ENCODE results near the gene EGFL8. TPM values are rescaled to one million over a fixed set of nuclear protein-coding genes. Genes with fewer than 3 reads are reported as not detected.

The EGFL8 gene
- total RNA-seq, 1 donor from 2014 or later = 3.4 TPM

DNA sequence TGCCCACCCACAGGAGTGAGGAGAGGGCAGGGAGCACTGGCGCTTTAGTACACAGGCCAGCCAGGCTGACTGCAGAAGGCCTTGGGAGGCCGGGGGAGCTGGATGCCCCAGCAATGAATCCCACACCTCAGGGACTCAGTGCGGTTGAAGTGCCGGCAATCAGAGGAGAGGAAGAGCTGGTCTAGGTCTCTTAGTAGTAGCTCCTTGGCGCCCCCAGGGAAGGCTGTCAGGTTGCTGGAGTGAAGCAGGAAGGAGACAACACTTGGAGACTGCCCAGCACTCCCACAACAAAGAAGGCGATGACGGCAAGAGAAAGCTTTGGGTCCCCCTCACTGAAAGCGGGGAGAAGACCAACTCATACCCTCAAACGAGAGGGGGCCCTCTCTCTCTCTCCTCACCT, 46.9 kb upstream of the EGFL8 start:
- POLR2A ChIA-PET = interaction anchor here (0.6 to 1.2 kb wide), 3 partner anchors 10 to 583 kb away, joined by 3 read pairs; partner anchors contain the start of gene ATF6B
- H3K9me3 Mint-ChIP-seq = no peaks in the 10 kb centered on the region
- peaks cover 7% of the 10 kb centered on the region for H3K4me1 Mint-ChIP-seq
- H3K27ac Mint-ChIP-seq = no peak overlapping the region
- DNase-seq = no peak
- intact Hi-C loops (cut with micrococcal nuclease) = loop anchor here (10.0 kb wide), 1 partner anchor 297 kb away; no protein-coding TSS in a partner anchor
- ATAC-seq (ENCODE audit: low read depth) = no peak
- CTCF ChIA-PET = interaction anchor here (1.7 to 2.6 kb wide), 3 partner anchors 11 to 750 kb away, joined by 5 to 28 read pairs (median 7); partner anchors contain the start of genes ATF6B and FKBPL
- TF ChIP-seq, protein P1, sequence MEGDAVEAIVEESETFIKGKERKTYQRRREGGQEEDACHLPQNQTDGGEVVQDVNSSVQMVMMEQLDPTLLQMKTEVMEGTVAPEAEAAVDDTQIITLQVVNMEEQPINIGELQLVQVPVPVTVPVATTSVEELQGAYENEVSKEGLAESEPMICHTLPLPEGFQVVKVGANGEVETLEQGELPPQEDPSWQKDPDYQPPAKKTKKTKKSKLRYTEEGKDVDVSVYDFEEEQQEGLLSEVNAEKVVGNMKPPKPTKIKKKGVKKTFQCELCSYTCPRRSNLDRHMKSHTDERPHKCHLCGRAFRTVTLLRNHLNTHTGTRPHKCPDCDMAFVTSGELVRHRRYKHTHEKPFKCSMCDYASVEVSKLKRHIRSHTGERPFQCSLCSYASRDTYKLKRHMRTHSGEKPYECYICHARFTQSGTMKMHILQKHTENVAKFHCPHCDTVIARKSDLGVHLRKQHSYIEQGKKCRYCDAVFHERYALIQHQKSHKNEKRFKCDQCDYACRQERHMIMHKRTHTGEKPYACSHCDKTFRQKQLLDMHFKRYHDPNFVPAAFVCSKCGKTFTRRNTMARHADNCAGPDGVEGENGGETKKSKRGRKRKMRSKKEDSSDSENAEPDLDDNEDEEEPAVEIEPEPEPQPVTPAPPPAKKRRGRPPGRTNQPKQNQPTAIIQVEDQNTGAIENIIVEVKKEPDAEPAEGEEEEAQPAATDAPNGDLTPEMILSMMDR (IDR thresholded peaks at IDR 0.05) = no peak
- H3K27me3 Mint-ChIP-seq = no peaks in the 10 kb centered on the region
- H3K4me3 Mint-ChIP-seq = no peak overlapping the region
- H3K36me3 Mint-ChIP-seq (ENCODE audit: low read depth) = peaks cover 74% of the 10 kb centered on the region

DNA sequence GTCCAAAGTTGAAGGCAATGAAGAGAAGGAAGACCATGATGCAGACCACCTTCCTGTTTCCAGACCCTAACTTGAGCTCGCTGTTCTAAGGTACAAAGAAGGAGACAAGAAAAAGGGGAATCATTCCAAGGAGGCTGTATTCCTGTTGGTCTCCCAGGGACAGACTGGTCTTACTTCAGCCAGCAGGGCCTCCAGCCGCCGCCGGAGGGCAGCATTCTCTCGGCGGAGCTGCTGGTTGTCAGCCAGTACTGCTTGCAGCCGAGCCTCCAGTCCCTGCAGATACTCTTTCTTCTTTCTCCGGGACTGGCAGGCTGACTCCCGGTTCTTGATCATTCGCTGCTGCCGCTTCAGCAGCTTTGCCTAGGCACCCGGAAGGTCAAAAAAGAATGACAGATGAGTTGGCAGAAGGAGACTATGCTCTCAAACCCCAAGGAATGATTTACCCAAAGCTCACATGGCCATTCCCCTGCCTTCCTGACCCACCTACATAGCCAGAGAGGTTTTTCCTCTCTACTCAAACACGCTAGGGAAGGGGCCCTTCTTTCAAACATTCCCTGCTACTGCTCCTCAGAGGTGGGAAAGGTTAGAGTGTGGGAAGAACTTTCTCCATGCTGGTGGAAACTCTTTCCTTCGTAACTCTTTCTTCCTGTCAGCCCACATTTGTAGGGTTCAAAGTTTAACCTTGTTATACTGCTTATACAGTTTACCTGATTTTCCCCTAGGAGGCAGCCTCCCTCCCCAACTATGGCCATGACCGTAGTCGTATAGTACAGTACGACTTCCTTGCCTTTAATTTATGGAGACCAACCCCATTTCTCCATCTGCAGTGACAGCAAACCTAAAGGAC, 45.4 kb upstream of the EGFL8 start:
- peak; percentile 94 for ATAC-seq (ENCODE audit: low read depth)
- POLR2A ChIA-PET = interaction anchor here (1.4 to 1.8 kb wide), 3 partner anchors 9 to 77 kb away, joined by 5 to 8 read pairs (median 5); partner anchors contain the start of gene ATF6B
- intact Hi-C loops (cut with micrococcal nuclease) = loop anchor here (1.0 to 10.0 kb wide), 4 partner anchors 35 to 678 kb away; partner anchors contain the start of gene PPT2
- CTCF ChIA-PET = interaction anchor here (0.9 to 2.6 kb wide), 14 partner anchors 10 to 749 kb away, joined by 3 to 28 read pairs (median 5); partner anchors contain the start of genes ATF6B, FKBPL and GPSM3
- H3K4me3 Mint-ChIP-seq = no peak overlapping the region
- peaks cover 8% of the 10 kb centered on the region for H3K4me1 Mint-ChIP-seq
- TF ChIP-seq, protein P1 (IDR thresholded peaks at IDR 0.05) = peak; percentile 57
- H3K9me3 Mint-ChIP-seq = no peaks in the 10 kb centered on the region
- H3K27me3 Mint-ChIP-seq = no peaks in the 10 kb centered on the region
- peaks cover 85% of the 10 kb centered on the region for H3K36me3 Mint-ChIP-seq (ENCODE audit: low read depth)
- H3K27ac Mint-ChIP-seq = peak overlapping the region; percentile 56
- DNase-seq = peak; percentile 57

DNA sequence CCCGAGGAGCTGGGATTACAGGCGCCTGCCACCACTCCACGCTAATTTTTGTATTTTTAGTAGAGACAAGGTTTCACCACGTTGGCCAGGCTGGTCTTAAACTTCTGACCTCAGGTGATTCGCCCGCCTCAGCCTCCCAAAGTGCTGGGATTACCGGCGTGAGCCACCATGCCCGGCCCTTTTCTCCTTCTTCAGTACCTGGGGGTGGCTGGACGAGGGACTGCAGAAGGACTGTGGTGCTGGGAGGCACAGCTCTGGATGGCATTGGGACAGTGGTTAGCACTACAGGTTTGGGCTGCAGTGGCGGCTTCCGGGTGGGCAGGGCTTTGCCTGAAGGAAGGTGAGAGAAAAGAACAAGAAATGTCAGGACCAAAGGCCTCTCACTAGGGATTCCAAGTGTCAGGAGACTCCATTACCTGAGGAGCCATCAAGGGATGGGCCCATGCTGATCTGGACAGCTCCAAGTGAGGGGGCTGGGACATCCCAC, 43.8 kb upstream of the EGFL8 start:
- POLR2A ChIA-PET = interaction anchor here (0.7 kb wide), 2 partner anchors 115 to 668 kb away, joined by 5 to 7 read pairs; no protein-coding TSS in a partner anchor
- no peak overlapping the region for H3K4me3 Mint-ChIP-seq
- intact Hi-C loops (cut with micrococcal nuclease) = no loop called here
- TF ChIP-seq, protein P1 (IDR thresholded peaks at IDR 0.05) = no peak
- H3K27me3 Mint-ChIP-seq = no peaks in the 10 kb centered on the region
- H3K4me1 Mint-ChIP-seq = peaks cover 14% of the 10 kb centered on the region
- H3K9me3 Mint-ChIP-seq = no peaks in the 10 kb centered on the region
- CTCF ChIA-PET = no interaction called here
- no peak overlapping the region for H3K27ac Mint-ChIP-seq
- DNase-seq (no peak), ATAC-seq (ENCODE audit: low read depth) (no peak)
- H3K36me3 Mint-ChIP-seq (ENCODE audit: low read depth) = peaks cover 87% of the 10 kb centered on the region

DNA sequence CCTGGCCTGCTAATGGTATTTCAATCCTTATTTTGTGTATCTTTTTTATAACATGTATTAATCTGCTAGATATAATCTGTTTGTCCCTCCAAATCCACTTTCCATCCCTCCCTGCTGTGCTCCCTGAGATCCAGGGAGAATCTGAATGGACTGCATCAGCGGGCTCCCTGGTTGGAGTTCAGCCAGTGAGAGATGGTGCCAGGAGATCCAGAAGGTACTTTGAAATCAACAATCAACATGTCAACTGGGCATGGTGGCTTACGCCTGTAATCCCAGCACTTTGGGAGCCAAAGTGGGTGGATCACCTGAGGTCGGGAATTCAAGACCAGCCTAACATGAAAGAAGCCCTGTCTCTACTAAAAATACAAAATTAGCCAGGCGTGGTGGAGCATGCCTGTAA, 40.7 kb upstream of the EGFL8 start:
- TF ChIP-seq, protein P1 (IDR thresholded peaks at IDR 0.05) = no peak
- DNase-seq = no peak
- Mint-ChIP-seq H3K9me3 (no peaks in the 10 kb centered on the region), H3K4me1 (peaks cover 43% of the 10 kb centered on the region), H3K27me3 (no peaks in the 10 kb centered on the region), H3K27ac (no peak overlapping the region), H3K36me3 (ENCODE audit: low read depth) (peaks cover 84% of the 10 kb centered on the region), H3K4me3 (no peak overlapping the region)
- intact Hi-C loops (cut with micrococcal nuclease) = no loop called here
- ChIA-PET CTCF (no interaction called here), POLR2A (interaction anchor here (0.5 kb wide), 1 partner anchor 73 kb away, joined by 3 read pairs; no protein-coding TSS in a partner anchor)
- ATAC-seq (ENCODE audit: low read depth) = no peak
